GM12878 (cell line): Measurements from ENCODE around the gene HNF4A.

Experiments used
- NRF1 ChIP-seq: conservative IDR thresholded peaks from 2 replicates; pipeline ENCODE4 v1.6.1; 2011; ENCODE audit warnings: mild to moderate bottlenecking, low read depth, low read length, improper control_type of control experiment
- POLR2A ChIP-seq: IDR thresholded peaks from 2 replicates; pipeline ENCODE4 v1.6.1; 2011; ENCODE audit warnings: low read depth, mild to moderate bottlenecking, low read length
- POLR2AphosphoS5 ChIP-seq: IDR thresholded peaks from 2 replicates; pipeline ENCODE4 v1.6.1; 2011; ENCODE audit warnings: mild to moderate bottlenecking, low read length, inconsistent platforms
- SUPT20H ChIP-seq: IDR thresholded peaks from 2 replicates; pipeline ENCODE4 v1.6.1; 2011; ENCODE audit warnings: low read depth, mild to moderate bottlenecking, low read length, moderate library complexity, borderline replicate concordance; ENCODE audit not compliant: control insufficient read depth
- TCF12 ChIP-seq: IDR thresholded peaks from 2 replicates; pipeline ENCODE4 v1.6.1; 2011; ENCODE audit warnings: low read depth, mild to moderate bottlenecking, low read length

- TF ChIP-seq POLR2A (no peak), POLR2AphosphoS5 (no peak), SUPT20H (no peak), NRF1 (no peak), TCF12 (no peak)
Observed at GRCh38 chr20:44420497-44420896, 65.0 kb downstream of the HNF4A start.
